Measurements from ENCODE around the gene OR13C9.

Gene OR13C9

GRCh38 chr9:104577263-104577662 lies 40.7 kb downstream of the OR13C9 start:
- H3K36me3 Mint-ChIP-seq = no peaks in the 10 kb centered on the region
- ATAC-seq (no peak), DNase-seq (ENCODE audit: low spot score in 2 of 2) (no peak)
- H3K4me3 Mint-ChIP-seq = no peak overlapping the region
- no peak overlapping the region for H3K27ac Mint-ChIP-seq
- H3K9me3 Mint-ChIP-seq = peaks cover 8% of the 10 kb centered on the region
- H3K4me1 Mint-ChIP-seq = no peaks in the 10 kb centered on the region

- H3K4me1 Mint-ChIP-seq = no peaks in the 10 kb centered on the region
Measured at GRCh38 chr9:104575456-104575855, 42.5 kb downstream of the OR13C9 start.

GRCh38 chr9:104572612-104573011 lies 45.4 kb downstream of the OR13C9 start:
- no peaks in the 10 kb centered on the region for H3K36me3 Mint-ChIP-seq
- ATAC-seq = no peak
- H3K4me3 Mint-ChIP-seq = no peak overlapping the region
- no peak overlapping the region for H3K27ac Mint-ChIP-seq
- peaks cover 8% of the 10 kb centered on the region for H3K9me3 Mint-ChIP-seq
- no peak for DNase-seq (ENCODE audit: low spot score in 2 of 2)
- no peaks in the 10 kb centered on the region for H3K4me1 Mint-ChIP-seq

More at GRCh38 chr9:104575456-104575855, 42.5 kb downstream of the OR13C9 start:
- Mint-ChIP-seq H3K4me3 (no peak overlapping the region), H3K9me3 (peaks cover 6% of the 10 kb centered on the region), H3K36me3 (no peaks in the 10 kb centered on the region), H3K27ac (no peak overlapping the region)
- ATAC-seq (no peak), DNase-seq (ENCODE audit: low spot score in 2 of 2) (no peak)

- ATAC-seq = no peak
- Mint-ChIP-seq H3K4me1 (no peaks in the 10 kb centered on the region), H3K4me3 (no peak within 1 kb of the TSS), H3K36me3 (no peaks in the 10 kb centered on the region), H3K9me3 (peaks cover 6% of the 10 kb centered on the region), H3K27ac (no peak within 1 kb of the TSS)
- DNase-seq (ENCODE audit: low spot score in 2 of 2) = no peak
Measured at GRCh38 chr9:104568868-104569267, 49.1 kb downstream of the OR13C9 start, which contains the start of gene OR13C8. OR13C8 (plus strand) TSS chr9:104569168; CDS start chr9:104569168, 0 bp downstream.

Measured in stimulated activated effector memory CD8-positive, alpha-beta T cell treated with anti-CD3 and anti-CD28 coated beads, Interleukin-12 subunit alpha, Interleukin-12 subunit beta, amount 100 ng/mL, for 72 hours (primary cell).